ENCODE results near the gene PIWIL1. TPM values are rescaled to one million over a fixed set of nuclear protein-coding genes. Genes with fewer than 3 reads are reported as not detected.

PIWIL1 gene
- total RNA-seq, 4 donors from 2014 or later: 0.55 TPM; not detected in 3

- intact Hi-C loops (cut with DNase I; ENCODE audit: low total_unique reads) (no loop called here), in situ Hi-C loops (cut with MboI; ENCODE audit: low pct_ligation_motif_present in 1 of 4, low pct_unique_long_range_greater_than_20kb in 1 of 4, low sequenced_read_pairs in 3 of 4) (no loop called here)
- Histone ChIP-seq H3K4me1 (no peaks in the 10 kb centered on the region), H3K9me3 (no peaks in the 10 kb centered on the region), H3K36me3 (no peaks in the 10 kb centered on the region), H3K4me3 (no peak overlapping the region), H3K27me3 (no peaks in the 10 kb centered on the region), H3K27ac (no peak overlapping the region)
- TF ChIP-seq EP300 (IDR thresholded peaks at IDR 0.05; ENCODE audit: low read depth): no peak
- TF ChIP-seq POLR2A (IDR thresholded peaks at IDR 0.05): no peak
- no peak for TF ChIP-seq POLR2AphosphoS5 (IDR thresholded peaks at IDR 0.05)
- TF ChIP-seq CTCF (IDR thresholded peaks at IDR 0.05): no peak
- WGBS, 2 donors (ENCODE audit: low coverage in 1 of 2): 74% methylated on average over 5 of the region's 5 CpGs; no CpG with 5 or more reads in 1 of the 2 donors
- DNase-seq: no peak
Observed at GRCh38 chr12:130298322-130299021, 39.2 kb upstream of the PIWIL1 start.

GRCh38 chr12:130299574-130299973 is 38.1 kb upstream of the PIWIL1 start:
- intact Hi-C loops (cut with DNase I; ENCODE audit: low total_unique reads): no loop called here
- H3K27ac ChIP-seq: no peak overlapping the region
- H3K9me3 ChIP-seq: no peaks in the 10 kb centered on the region
- in situ Hi-C loops (cut with MboI; ENCODE audit: low pct_ligation_motif_present in 1 of 4, low pct_unique_long_range_greater_than_20kb in 1 of 4, low sequenced_read_pairs in 3 of 4): no loop called here
- H3K27me3 ChIP-seq: no peaks in the 10 kb centered on the region
- 74 to 90% methylated on average over 2 to 6 of the region's 6 CpGs for WGBS, 2 donors (ENCODE audit: low coverage in 1 of 2)
- H3K4me3 ChIP-seq: no peak overlapping the region
- TF ChIP-seq POLR2A (IDR thresholded peaks at IDR 0.05): no peak
- no peak for TF ChIP-seq POLR2AphosphoS5 (IDR thresholded peaks at IDR 0.05)
- TF ChIP-seq EP300 (IDR thresholded peaks at IDR 0.05; ENCODE audit: low read depth): no peak
- TF ChIP-seq CTCF (IDR thresholded peaks at IDR 0.05): no peak
- no peak for DNase-seq
- no peaks in the 10 kb centered on the region for H3K36me3 ChIP-seq
- H3K4me1 ChIP-seq: no peaks in the 10 kb centered on the region

- Histone ChIP-seq H3K36me3 (no peaks in the 10 kb centered on the region), H3K9me3 (no peaks in the 10 kb centered on the region), H3K4me1 (no peaks in the 10 kb centered on the region), H3K27ac (no peak overlapping the region), H3K4me3 (no peak overlapping the region), H3K27me3 (no peaks in the 10 kb centered on the region)
- WGBS, 2 donors (ENCODE audit: low coverage in 1 of 2): 72 to 100% methylated on average over 1 to 4 of the region's 4 CpGs
- no peak for DNase-seq
- in situ Hi-C loops (cut with MboI; ENCODE audit: low pct_ligation_motif_present in 1 of 4, low pct_unique_long_range_greater_than_20kb in 1 of 4, low sequenced_read_pairs in 3 of 4): no loop called here
- TF ChIP-seq EP300 (IDR thresholded peaks at IDR 0.05; ENCODE audit: low read depth) (no peak), CTCF (IDR thresholded peaks at IDR 0.05) (no peak), POLR2A (IDR thresholded peaks at IDR 0.05) (no peak), POLR2AphosphoS5 (IDR thresholded peaks at IDR 0.05) (no peak)
- intact Hi-C loops (cut with DNase I; ENCODE audit: low total_unique reads): no loop called here
Observed at GRCh38 chr12:130300090-130300489, 37.6 kb upstream of the PIWIL1 start.

GRCh38 chr12:130300737-130301535 is 36.8 kb upstream of the PIWIL1 start:
- WGBS, 2 donors (ENCODE audit: low coverage in 1 of 2): 57 to 61% methylated on average over 8 to 19 of the region's 21 CpGs
- in situ Hi-C loops (cut with MboI; ENCODE audit: low pct_ligation_motif_present in 1 of 4, low pct_unique_long_range_greater_than_20kb in 1 of 4, low sequenced_read_pairs in 3 of 4): no loop called here
- no peak overlapping the region for H3K27ac ChIP-seq

More at GRCh38 chr12:130300737-130301535, 36.8 kb upstream of the PIWIL1 start:
- intact Hi-C loops (cut with DNase I; ENCODE audit: low total_unique reads): no loop called here
- H3K9me3 ChIP-seq: no peaks in the 10 kb centered on the region
- no peaks in the 10 kb centered on the region for H3K36me3 ChIP-seq
- H3K4me3 ChIP-seq: no peak overlapping the region
- TF ChIP-seq POLR2A (IDR thresholded peaks at IDR 0.05) (no peak), POLR2AphosphoS5 (IDR thresholded peaks at IDR 0.05) (no peak), CTCF (IDR thresholded peaks at IDR 0.05) (no peak), EP300 (IDR thresholded peaks at IDR 0.05; ENCODE audit: low read depth) (no peak)
- no peaks in the 10 kb centered on the region for H3K27me3 ChIP-seq
- DNase-seq: no peak
- H3K4me1 ChIP-seq: no peaks in the 10 kb centered on the region

All from transverse colon (tissue), 4 donors.